HG02588 (cell line): Measurements from ENCODE around the gene QRSL1.
"Not testable (repeated sequence)": the region's sequence is repeated elsewhere in the genome, so short reads cannot be mapped to it uniquely, and the experiment has no call there.

ENCODE experiments used
- ATAC-seq: cut with Tn5 transposase; IDR thresholded peaks from one replicate; pipeline ENCODE4 v1.9.1; 2021; ENCODE audit warnings: mild to moderate bottlenecking, moderate library complexity; ENCODE audit not compliant: unreplicated experiment

The QRSL1 gene, protein sequence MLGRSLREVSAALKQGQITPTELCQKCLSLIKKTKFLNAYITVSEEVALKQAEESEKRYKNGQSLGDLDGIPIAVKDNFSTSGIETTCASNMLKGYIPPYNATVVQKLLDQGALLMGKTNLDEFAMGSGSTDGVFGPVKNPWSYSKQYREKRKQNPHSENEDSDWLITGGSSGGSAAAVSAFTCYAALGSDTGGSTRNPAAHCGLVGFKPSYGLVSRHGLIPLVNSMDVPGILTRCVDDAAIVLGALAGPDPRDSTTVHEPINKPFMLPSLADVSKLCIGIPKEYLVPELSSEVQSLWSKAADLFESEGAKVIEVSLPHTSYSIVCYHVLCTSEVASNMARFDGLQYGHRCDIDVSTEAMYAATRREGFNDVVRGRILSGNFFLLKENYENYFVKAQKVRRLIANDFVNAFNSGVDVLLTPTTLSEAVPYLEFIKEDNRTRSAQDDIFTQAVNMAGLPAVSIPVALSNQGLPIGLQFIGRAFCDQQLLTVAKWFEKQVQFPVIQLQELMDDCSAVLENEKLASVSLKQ

DNA sequence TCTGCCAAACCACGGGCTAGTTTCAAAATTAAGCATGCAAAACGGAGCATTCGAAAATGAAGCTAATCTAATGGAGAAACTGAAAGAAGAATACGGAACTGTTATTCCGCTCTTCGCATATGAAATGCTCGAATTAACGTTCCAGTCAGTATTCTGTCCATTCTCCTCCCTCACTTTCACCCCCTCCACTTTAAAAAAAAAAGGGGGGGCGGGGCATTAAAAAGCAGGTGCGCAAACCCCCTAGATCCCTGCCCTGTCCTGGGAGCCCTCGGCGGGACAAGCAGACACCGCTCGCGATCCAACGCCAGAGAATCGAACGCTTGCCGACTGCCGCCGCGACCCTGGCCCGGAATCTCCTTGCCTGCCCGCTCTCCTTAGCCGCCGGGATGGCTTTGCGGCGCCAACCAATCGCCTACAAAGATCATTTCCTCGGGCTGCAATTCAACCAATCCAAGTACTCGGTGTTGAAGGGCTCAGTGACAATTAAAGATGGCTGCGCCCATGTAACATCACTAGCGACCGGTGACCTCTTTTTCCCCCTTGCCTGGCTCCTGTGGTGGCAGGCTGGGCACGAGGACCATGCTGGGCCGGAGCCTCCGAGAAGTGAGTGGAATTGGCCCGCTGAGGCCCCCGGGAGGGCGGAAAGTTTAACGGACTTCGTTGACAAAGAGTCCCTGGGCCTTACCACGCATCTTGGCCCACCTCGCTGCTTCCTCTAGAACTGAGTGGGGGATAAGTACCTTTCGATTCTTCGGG is at the start of gene QRSL1, which contains the start of gene RTN4IP1:
Gene QRSL1 (plus strand): TSS at position 476 of the 756 bp plus-strand sequence. CDS start 104 bp downstream, at position 580.
Gene RTN4IP1 (minus strand): TSS at position 396 of the 756 bp plus-strand sequence. CDS start 477 bp downstream, outside the sequence.
- peak; percentile 88 for ATAC-seq

DNA sequence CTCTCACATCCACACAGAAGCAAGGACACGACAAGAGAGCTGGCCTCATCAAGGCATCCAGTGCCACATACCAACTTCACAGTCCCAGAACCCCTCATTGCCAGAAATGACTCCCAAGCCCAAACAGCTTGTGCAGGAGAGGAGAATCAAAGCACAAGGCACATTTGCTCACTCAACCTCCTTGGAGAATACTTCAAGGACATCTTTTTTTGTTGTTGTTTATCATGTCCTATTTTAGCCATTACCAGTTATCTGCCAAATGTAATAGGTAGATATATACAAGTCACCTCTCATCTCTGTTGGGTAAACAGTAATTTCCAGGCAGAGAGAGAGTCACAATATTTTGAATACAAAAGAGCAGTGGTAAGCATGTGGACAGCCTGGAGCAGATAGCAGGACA is 47.9 kb upstream of the QRSL1 start:
- no peak for ATAC-seq

DNA sequence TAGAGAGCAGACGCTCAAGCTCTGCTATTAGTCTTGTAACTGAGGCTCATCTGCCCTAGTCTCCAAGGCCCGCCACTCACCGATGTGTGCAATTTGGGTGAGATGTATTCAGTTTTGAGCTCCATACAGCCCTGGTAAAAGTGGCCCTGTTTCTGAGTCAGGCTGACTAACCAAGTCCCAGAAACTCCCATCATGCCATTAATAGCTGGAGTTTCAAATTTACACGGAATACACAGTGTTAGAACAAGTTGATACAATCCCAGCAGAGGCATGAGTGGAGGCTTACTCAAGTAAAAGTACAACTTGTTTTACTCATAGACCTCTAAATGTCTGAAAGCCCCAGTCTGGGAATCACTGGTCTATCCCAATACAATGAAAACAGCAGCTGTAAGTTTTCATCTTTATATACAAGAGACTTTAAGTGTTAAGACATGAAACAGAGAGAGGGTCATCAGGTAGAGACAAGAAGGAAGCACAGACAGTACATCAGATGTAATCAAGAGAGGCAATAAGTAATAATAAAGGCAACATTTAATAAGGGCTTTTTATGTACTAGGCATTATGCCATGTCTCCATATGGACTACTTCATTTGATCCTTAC is 42.5 kb upstream of the QRSL1 start:
- ATAC-seq: no peak

DNA sequence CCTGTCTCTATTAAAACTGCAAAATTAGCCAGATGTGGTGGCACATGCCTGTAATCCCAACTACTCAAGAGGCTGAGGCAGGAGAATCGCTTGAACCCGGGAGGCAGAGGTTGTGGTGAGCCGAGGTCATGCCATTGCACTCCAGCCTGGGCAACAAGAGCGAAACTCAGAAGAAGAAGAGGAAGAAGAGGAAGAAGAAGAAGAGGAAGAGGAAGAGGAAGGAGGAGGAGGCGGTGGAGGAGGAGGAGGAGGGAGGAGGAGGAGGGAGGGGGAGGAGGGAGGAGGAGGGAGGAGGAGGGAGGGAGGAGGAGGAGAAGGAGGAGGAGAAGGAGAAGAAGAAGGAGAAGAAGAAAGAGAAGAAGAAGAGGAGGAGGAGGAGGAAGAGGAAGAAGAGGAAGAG is 40.4 kb upstream of the QRSL1 start:
- ATAC-seq: not testable (repeated sequence)

DNA sequence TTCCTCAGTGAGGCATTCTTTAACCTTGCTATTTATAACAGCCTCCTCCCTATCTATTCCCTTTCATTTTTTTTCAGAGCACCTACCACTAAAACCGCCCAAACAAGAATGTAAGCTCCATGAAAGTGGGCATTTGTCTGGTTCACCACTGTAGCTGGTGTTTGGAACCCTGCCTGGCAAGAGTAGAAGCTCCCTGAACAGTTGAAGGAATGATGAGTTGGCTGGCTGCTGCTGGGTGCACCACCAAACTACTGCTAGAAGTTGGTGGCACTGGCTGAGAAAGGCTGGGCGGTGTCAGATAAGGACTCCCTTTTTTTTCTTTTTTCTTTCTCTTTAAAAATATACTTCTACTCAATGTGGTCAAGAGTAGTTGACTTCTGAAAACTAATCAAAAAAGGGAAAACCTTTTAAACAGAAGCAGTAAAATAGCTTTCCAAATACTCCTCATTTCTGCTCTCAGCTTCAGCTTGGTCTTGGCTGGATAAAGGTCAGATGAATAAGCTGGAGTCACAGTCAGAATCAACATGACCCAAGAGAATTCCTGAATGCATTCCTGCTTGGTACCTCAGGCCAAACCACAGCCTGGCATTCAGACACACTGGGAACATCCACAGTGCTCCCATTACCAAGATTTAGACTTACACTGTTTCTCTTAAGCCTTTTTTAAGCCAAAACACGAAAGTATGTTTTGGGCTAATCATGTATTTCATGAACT is 38.1 kb upstream of the QRSL1 start:
- no peak for ATAC-seq

DNA sequence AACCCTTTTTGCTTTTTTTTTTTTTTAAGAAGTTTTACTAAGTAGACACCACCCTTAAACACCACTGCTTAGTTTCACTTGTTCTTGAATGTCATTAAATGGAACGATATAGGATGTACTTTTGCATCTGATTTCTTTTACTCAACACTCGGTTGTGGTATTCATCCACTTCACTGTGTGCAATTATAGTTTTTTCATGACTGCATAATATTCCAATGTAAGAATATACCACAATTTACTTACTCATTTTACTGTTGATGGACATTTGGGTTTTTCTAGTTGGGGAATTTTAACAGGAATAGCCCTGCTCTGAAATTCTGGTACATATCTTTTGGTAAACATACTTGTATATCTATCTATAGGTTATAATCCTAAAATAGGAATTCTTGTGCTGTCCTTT is 29.9 kb upstream of the QRSL1 start:
- no peak for ATAC-seq

DNA sequence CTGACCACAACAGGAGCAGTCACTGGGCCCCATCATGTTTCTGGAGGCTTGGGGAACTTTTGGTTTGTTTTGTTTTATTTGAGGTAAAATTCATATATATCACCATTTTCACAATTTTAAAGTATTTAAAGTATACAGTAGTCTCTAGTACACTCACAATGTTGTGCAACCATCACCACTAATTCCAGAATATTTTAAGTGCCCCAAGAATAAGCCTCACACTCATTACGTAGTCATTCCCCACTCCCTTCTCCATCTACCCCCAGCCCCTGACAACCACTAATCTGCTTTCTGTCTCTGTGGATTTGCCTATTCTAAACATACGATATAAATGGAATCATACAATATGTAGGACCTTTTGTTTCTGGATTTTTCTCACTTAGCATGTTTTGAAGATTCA is 29.0 kb upstream of the QRSL1 start:
- no peak for ATAC-seq

DNA sequence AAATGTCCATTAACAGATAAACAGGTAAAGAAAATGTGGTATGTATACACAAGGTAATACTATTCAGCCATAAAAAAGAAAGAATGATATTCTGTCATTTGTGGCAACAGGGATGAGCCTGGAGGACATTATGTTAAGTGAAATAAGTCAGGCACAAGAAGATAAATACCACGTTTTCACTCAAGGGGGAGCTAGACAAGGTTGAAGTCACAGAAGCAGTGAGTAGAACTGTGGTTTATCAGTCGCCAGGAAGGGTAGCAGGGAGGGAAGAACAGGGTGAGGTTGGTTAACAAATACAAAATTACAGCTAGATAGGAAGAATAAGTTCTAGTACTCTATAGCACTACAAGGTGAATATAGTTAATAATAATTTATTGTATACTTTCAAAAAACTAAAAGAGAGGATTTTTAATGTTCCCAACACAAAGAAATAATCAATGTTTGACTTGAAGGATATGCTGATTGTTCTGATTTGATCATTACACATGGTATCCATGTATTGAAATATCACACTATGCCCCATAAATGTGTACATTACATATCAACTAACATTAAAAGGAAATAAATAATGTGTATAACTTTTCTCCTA is 21.2 kb upstream of the QRSL1 start:
- no peak for ATAC-seq

DNA sequence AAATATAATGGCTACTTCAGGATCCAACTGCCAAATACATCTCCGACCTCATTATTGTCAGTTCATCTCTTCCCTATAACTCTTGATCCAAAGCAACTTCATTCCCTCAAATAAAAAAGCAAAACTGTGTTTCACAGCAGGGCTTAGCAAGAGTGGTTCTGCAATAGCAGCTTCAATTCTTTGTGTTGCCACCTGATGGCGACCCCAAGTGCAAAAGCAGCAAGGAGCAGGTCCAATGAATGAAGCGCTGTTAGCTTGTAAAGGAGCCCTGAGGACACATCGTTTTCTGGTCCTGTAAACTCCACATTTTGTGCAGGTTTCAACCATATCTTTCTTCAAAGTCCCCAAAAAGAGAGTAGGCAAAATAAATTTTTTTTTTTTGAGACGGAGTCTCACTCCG is 19.7 kb upstream of the QRSL1 start:
- ATAC-seq: no peak

DNA sequence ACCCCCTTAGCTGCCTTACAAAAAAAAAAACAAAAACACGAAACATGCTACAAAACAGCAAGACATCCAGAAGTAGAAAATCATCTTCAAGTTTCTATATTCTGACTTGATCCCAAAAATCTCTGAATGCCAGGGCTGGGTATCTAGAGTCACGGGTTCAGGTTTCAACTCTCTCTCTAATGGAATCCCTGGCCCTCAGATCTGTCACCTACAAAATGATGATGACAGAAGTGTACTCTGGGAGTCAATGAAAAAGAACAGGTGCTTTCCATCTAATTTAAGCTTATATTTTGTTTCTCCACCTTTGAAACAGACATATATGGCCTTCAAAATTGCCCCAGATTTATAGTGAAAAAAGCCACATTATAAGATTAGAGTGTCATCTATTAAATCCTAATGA is 18.3 kb upstream of the QRSL1 start:
- no peak for ATAC-seq

DNA sequence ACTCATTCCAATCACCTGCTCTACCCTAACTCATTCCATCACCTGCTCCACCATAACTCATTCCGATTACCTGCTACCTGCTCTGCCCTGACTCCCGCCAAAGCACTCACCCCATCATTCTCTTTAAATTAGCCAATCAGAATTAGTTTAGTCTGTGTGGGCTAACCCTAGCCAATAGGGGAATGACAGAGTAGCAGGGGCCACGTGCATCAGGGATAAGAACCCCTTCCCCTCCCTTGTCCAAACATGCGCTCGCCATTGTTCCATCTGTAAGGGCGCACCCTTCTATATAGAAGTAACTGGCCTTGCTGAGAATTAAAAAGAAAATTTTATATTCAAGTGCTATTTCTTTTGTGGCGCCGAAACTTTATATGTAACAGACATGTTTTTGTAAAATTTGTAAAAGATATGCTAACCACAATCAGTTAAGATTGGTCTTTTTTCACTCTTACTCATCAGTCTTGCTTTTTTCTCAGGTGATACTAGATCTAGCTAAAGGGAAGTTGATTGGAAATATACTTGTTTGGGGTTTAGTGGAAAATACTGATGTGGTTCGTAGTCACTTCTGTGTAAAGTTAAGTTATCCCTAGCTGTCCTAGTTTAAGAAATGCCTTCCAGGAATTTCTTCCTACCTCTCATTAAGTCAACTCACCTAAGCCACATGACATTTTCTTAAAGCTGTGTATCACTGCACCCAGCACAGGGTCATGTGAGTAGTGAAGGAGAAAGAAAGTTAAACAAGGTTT is 16.5 kb upstream of the QRSL1 start:
- no peak for ATAC-seq

DNA sequence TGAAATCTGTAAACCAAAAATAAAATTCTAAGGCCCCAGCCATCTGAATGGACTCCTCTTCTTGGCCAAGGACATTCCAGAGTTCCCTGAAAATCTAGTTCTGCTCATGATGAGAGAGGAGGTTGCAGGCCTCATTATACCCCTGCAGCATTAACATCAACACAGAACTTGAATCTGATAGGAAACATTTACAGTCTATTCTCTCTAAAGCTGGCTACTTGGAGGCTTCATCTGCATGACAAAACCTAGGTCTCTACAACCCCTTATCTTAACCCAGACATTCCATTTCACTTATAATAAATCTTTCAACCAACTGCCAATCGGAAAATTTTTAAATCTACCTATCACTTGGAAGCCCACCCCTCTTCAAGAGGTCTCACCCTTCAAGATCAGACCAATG is 15.8 kb upstream of the QRSL1 start:
- ATAC-seq: no peak

DNA sequence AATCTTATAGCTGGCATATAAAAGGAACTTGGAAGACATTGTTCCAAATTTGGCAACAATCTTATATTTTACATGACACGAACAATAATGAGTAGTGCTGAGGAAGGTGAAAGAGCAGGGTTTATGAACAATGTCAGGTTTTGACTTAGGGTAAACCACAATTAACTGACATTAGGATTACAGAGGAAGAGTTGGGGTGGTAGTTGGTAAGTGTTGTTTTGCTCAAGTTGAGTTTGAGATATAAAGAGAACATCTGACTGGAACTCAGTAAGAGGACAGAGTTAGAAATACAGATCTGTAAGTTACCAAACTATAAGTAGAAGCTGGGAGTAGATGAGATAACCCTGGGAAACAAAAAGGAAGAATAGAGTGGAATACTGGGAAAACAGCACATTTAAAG is 15.2 kb upstream of the QRSL1 start:
- ATAC-seq: no peak

DNA sequence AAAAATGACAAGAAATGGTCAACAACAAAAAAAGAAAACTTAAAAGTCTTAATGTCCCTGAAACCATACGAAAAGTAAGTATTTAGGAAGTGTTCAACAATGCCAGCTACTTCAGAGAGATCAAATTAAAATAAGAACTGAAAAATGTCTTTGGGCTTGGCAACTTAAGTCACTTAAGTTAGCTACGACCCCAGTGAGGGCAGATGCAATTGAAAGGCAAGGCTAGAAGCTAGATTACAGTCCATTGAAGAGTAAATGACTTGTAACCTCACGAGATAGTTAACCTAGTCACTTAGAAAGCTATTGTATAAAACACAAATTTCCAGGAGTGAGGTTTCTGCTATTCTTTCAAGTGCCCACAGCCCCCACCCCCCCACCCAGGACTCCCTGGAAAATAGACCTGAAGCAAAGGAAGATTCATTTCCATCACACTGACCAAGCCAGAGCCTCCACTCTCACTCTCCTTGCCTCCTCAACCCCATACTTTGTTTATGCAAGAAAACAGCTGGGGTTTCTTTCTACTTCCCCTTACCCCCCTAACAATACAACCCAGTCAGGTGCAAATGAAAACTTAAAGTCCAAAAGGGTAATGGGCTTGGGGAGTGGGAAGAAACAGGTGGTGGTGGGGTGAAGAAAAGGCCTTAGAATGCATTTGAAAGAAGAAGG is 14.7 kb upstream of the QRSL1 start:
- no peak for ATAC-seq

DNA sequence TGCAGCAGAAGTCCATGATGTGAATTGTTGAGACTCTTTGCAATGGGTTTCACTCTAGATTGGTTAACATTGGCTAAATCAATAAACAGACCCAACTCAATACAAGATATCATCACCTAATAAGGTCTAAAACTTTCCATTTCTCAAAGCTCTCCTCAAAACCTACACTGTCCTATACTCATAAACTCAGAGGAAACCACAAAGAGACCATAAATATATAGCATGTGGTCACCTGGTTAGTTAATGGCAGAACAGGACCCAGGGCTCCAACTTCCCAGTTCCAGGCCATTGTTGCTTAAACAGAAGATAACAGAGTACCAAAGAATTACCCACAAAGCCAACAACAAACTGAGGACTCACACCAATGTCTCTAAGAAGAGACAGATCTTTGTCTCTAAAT is 12.1 kb upstream of the QRSL1 start:
- ATAC-seq: peak; percentile 62

DNA sequence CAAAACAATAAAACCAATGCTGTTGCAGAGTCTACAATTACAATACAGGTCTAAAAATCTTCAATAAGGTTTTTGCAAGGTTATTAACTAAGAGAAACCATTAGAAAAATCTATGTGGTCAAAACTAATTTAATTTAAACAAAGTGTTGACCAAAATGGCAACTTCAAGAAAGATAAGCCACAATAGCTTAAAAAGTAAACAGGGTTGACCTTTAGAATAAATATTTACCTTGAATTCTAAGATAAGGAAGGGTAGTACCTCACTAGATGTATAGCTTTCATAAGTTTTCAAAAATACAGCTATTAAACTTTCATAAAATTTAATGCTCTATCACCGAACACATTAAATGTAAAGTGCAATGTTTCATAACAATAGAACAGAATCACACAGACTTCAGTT is 11.5 kb upstream of the QRSL1 start:
- ATAC-seq: no peak

DNA sequence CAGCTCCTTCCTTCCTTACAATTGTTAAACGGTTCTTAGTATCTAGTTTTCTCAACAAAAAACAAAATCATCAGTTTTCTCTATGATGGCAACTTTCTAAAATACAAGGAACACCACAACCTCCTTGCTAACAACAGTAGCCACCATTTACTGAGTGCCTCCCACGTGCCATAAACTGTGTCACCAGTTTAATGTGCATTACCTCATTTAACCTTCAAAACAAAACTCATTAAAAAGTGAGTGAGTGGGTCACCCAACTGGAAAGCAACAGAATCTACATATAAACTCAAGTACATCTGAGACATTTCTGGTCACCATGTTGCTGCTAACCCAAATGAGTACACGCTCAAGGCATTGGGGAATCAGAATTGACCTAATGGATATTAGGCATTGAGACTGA is 11.1 kb upstream of the QRSL1 start:
- no peak for ATAC-seq

DNA sequence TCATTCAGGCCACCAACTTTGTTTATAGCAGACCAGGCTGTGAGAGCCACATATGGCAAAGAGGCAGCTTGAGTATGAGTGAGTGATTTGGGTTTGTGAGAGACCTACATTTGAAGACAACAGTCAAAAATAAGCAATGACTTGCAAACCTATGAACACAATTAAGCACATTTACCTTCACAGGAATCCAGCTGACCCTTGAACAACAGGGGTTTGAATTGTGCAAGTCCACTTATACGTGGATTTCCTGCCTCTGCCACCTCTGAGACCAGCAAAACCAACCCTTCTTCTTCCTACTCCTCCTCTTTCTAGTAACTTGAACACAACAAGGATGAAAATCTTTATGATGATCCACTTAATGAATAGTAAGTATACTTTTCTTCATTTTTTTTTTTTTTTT is 10.2 kb upstream of the QRSL1 start:
- ATAC-seq: no peak

DNA sequence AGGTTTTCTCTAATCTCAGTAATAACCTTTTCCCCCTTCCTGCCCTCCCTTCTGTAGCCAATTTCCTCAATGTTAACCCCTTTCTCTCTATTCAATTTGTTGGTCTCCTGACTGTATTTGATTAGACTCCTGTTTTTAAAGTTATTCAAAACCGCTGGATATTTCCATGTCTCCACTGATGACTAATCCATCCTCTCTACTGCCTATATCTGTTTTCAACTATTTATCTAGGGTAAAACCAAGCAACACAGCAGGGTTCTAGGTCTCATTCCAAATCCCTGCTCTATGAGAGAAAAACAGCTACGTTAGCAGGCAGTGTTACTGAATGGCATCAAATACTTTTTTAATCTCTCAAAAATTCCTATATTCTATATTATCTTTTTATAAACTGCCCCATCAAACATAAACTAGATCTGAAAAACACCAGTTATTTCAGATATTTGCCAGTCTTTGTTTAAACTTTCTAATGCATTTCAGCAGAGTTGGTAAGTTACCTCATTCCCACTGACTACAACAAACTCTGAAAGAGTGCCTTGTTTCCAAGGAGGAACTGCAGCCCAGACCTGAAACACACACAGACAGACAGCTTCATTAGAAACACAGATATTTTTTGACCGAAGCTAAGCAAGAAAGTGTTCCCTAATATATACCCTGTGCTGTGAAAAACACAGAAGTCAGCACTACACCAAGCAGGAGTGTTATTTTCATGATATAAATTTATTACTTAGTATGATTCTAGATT is 8.3 kb upstream of the QRSL1 start:
- ATAC-seq: no peak
